ENCODE results near the gene RBKS. TPM values are rescaled to one million over a fixed set of nuclear protein-coding genes. Genes with fewer than 3 reads are reported as not detected.

Gene RBKS
- total and polyA plus RNA-seq, 2 of the 13 experiments (the other 11 are each of a cell fraction or from before 2014, with no cell fraction given), result 7.7 to 8.3 TPM

DNA sequence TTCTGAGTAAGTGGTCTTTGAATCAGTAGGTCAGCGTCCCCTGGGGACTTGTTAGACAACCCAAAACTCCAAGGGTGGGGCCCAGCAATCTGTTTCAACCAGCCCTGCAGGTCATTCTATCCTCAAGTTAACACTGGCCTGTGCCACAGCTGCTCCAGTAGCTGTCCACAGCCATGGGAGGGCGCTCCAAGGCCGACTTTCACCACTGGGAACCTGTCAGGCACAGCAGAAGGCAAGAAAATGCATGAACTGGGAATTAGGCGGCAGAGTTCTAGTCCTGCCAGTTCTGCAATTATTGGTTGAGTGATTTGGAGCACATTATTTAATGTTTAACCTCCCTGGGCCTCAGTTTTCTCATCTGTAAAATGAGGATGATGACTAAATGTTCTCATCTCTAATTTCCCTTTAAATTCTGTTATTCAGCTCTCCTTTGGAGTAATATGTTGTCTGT lies 136.0 kb downstream of the RBKS start (continued):
- TF ChIP-seq, protein P1, sequence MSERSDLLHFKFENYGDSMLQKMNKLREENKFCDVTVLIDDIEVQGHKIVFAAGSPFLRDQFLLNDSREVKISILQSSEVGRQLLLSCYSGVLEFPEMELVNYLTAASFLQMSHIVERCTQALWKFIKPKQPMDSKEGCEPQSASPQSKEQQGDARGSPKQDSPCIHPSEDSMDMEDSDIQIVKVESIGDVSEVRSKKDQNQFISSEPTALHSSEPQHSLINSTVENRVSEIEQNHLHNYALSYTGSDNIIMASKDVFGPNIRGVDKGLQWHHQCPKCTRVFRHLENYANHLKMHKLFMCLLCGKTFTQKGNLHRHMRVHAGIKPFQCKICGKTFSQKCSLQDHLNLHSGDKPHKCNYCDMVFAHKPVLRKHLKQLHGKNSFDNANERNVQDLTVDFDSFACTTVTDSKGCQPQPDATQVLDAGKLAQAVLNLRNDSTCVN (CRISPR knock-in tag; IDR thresholded peaks at IDR 0.05; ENCODE audit: borderline replicate concordance), result peak; percentile 84
- no peak for TF ChIP-seq ZNF383 (CRISPR knock-in tag; IDR thresholded peaks at IDR 0.05; ENCODE audit: borderline replicate concordance)
- no peak for TF ChIP-seq SMYD3 (CRISPR knock-in tag; IDR thresholded peaks at IDR 0.05)
- no peak for TF ChIP-seq ZNF121 (CRISPR knock-in tag; IDR thresholded peaks at IDR 0.05)
- peak; percentile 98 for TF ChIP-seq RAD21 (CRISPR knock-in tag; IDR thresholded peaks at IDR 0.05)
- no peak for TF ChIP-seq GABPB1 (CRISPR knock-in tag; IDR thresholded peaks at IDR 0.05)
- TF ChIP-seq HOXA7 (CRISPR knock-in tag; IDR thresholded peaks at IDR 0.05), result no peak
- TF ChIP-seq MAFF (IDR thresholded peaks at IDR 0.05; ENCODE audit: low read depth, low read length), result no peak
- TF ChIP-seq ARID2 (CRISPR knock-in tag; IDR thresholded peaks at IDR 0.05; ENCODE audit: borderline replicate concordance), result 0 out of 2 replicates have a peak, but pooled peaks have one; percentile 1
- TF ChIP-seq, protein P2, sequence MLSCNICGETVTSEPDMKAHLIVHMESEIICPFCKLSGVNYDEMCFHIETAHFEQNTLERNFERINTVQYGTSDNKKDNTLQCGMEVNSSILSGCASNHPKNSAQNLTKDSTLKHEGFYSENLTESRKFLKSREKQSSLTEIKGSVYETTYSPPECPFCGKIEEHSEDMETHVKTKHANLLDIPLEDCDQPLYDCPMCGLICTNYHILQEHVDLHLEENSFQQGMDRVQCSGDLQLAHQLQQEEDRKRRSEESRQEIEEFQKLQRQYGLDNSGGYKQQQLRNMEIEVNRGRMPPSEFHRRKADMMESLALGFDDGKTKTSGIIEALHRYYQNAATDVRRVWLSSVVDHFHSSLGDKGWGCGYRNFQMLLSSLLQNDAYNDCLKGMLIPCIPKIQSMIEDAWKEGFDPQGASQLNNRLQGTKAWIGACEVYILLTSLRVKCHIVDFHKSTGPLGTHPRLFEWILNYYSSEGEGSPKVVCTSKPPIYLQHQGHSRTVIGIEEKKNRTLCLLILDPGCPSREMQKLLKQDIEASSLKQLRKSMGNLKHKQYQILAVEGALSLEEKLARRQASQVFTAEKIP (CRISPR knock-in tag; IDR thresholded peaks at IDR 0.05; ENCODE audit: borderline replicate concordance), result no peak
- no peak for TF ChIP-seq NR0B2 (CRISPR knock-in tag; IDR thresholded peaks at IDR 0.05)
- TF ChIP-seq MEIS1 (CRISPR knock-in tag; IDR thresholded peaks at IDR 0.05; ENCODE audit: borderline replicate concordance), result no peak; the same call in 1 of the 2 replicates
- no peak for TF ChIP-seq NFAT5 (CRISPR knock-in tag; IDR thresholded peaks at IDR 0.05)
- TF ChIP-seq, protein P3, sequence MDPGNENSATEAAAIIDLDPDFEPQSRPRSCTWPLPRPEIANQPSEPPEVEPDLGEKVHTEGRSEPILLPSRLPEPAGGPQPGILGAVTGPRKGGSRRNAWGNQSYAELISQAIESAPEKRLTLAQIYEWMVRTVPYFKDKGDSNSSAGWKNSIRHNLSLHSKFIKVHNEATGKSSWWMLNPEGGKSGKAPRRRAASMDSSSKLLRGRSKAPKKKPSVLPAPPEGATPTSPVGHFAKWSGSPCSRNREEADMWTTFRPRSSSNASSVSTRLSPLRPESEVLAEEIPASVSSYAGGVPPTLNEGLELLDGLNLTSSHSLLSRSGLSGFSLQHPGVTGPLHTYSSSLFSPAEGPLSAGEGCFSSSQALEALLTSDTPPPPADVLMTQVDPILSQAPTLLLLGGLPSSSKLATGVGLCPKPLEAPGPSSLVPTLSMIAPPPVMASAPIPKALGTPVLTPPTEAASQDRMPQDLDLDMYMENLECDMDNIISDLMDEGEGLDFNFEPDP (CRISPR knock-in tag; conservative IDR thresholded peaks at IDR 0.05), result 0 out of 2 replicates have a peak, but pooled peaks have one; percentile 78
- TF ChIP-seq, protein P4, sequence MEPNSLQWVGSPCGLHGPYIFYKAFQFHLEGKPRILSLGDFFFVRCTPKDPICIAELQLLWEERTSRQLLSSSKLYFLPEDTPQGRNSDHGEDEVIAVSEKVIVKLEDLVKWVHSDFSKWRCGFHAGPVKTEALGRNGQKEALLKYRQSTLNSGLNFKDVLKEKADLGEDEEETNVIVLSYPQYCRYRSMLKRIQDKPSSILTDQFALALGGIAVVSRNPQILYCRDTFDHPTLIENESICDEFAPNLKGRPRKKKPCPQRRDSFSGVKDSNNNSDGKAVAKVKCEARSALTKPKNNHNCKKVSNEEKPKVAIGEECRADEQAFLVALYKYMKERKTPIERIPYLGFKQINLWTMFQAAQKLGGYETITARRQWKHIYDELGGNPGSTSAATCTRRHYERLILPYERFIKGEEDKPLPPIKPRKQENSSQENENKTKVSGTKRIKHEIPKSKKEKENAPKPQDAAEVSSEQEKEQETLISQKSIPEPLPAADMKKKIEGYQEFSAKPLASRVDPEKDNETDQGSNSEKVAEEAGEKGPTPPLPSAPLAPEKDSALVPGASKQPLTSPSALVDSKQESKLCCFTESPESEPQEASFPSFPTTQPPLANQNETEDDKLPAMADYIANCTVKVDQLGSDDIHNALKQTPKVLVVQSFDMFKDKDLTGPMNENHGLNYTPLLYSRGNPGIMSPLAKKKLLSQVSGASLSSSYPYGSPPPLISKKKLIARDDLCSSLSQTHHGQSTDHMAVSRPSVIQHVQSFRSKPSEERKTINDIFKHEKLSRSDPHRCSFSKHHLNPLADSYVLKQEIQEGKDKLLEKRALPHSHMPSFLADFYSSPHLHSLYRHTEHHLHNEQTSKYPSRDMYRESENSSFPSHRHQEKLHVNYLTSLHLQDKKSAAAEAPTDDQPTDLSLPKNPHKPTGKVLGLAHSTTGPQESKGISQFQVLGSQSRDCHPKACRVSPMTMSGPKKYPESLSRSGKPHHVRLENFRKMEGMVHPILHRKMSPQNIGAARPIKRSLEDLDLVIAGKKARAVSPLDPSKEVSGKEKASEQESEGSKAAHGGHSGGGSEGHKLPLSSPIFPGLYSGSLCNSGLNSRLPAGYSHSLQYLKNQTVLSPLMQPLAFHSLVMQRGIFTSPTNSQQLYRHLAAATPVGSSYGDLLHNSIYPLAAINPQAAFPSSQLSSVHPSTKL (CRISPR knock-in tag; IDR thresholded peaks at IDR 0.05), result peak; percentile 60; the same call in 1 of the 2 replicates

Data from HepG2 (cell line).